Thoracic aorta endothelial cell (primary cell): ENCODE data around the gene KRTAP1-3. TPM values are rescaled to one million over a fixed set of nuclear protein-coding genes. Genes with fewer than 3 reads are reported as not detected.

Experiments
- small RNA-seq: library from RNA; depleted of rRNA; stranded (forward); fragments of <200 nt; gene quantifications from one replicate; pipeline ENCODE3, GENCODE V24; 2012
- total RNA-seq: library from RNA; depleted of rRNA; stranded (reverse); fragments of >200 nt; gene quantifications from 2 replicates; pipeline ENCODE4 v1.2.3, GENCODE V29; 2012

The KRTAP1-3 gene, protein sequence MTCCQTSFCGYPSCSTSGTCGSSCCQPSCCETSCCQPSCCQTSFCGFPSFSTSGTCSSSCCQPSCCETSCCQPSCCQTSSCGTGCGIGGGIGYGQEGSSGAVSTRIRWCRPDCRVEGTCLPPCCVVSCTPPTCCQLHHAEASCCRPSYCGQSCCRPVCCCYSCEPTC
- total RNA-seq = not detected in 2 replicates

DNA sequence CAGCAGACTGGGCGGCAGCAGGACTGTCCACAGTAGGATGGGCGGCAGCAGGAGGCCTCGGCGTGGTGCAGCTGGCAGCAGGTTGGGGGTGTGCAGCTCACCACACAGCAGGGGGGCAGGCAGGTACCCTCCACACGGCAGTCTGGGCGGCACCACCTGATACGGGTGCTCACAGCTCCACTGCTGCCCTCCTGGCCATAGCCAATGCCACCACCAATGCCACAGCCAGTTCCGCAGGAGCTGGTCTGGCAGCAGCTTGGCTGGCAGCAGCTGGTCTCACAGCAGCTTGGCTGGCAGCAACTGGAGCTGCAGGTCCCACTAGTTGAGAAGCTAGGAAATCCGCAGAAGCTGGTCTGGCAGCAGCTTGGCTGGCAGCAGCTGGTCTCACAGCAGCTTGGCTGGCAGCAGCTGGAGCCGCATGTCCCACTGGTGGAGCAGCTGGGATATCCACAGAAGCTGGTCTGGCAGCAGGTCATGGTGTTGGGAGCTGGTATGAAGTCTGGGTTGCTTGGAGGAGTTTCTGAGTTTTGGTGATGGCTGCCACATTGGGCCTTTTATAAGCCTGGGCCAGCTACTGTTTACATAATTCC is at the start of gene KRTAP1-3:
Gene KRTAP1-3 (minus strand): TSS at position 529 of the 590 bp plus-strand sequence. CDS start 53 bp downstream, at position 476.

GRCh38 chr17:41084100-41084856 is 49.6 kb upstream of the KRTAP1-3 start, which contains the start of gene KRTAP4-7:
KRTAP4-7 (plus strand) TSS chr17:41084150; CDS start chr17:41084207, 57 bp downstream.

DNA sequence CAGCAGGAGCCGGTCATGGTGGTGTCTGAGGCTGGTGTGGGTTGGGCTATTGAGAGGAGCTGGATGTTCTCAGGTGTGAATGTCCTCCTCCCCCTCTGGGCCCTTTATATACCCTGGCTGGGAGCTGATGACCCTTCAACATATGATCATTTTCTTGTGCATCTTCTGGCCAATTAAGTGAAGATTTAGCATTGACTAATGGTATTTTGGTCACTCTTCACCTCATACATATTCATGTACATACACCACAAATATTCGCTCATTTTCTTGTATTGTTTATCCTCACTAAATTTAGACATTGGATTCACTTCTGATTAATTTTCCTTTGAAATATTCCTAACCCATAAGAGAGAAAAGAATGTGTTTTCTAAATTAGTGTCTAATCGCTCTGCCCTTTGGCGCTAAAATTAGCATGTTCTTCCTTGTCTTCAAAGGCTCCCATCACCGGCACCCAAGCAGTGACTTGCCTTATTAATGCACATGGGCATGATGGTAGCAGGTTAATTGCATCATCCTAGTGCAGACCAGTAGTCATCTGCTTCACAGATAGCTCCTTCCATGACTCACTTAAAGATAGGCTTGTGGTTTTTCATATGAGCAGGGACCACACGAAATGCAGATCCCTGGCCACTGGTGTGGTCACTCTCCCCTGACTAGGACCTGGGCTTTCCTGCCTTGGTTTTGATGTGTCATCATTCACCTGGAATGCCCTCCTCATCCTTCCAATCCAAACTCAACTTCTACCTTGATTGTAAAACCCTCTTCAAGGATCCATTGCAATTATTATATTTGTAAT is 31.4 kb upstream of the KRTAP1-3 start, which contains the start of gene KRTAP2-4:
Gene KRTAP2-4 (minus strand): TSS at position 51 of the 796 bp plus-strand sequence. CDS start 34 bp downstream, at position 17.

DNA sequence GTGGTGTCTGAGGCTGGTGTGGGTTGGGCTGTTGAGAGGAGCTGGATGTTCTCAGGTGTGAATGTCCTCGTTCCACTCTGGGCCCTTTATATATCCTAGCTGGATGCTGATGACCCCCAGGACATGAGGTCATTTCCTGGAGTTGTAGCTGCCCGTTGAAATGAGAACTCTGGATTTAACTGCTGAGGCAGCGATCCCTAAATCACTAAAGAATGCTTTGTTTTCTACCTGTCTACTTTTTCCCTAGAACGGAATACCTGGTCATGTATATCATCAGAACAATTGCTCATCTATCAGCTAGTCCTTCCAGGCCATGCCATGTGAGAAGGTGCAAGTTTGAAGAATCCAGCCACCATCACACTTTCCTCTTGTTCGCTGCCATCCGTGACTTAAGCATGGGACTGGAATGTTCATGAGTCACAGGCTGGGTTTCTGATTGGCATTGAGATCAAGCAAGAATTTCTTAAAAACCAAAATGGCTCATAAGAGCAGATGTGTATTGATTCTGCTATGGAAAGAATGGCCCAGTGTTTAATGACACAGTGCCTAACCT is 25.5 kb upstream of the KRTAP1-3 start, which contains the start of gene KRTAP2-3:
Gene KRTAP2-3 (minus strand): TSS at position 63 of the 553 bp plus-strand sequence. CDS start 64 bp downstream, outside the sequence.

DNA sequence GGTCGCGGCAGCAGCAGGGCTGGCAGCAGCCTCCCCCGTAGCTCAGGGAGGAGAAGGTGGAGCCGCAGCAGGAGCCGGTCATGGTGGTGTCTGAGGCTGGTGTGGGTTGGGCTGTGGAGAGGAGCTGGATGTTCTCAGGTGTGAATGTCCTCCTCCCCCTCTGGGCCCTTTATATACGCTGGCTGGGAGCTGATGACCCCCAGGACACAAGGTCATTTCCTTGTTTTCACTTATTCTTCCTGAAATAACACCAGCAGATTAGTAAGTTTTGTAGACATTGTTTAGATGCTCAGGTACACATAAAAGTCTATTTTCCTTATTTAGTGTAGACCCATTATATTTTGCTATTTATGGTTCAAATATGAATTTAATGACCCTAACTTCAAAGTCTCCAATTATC is 20.5 kb upstream of the KRTAP1-3 start, which contains the start of gene KRTAP2-2:
Gene KRTAP2-2 (minus strand): TSS at position 101 of the 400 bp plus-strand sequence. CDS start 19 bp downstream, at position 82.

DNA sequence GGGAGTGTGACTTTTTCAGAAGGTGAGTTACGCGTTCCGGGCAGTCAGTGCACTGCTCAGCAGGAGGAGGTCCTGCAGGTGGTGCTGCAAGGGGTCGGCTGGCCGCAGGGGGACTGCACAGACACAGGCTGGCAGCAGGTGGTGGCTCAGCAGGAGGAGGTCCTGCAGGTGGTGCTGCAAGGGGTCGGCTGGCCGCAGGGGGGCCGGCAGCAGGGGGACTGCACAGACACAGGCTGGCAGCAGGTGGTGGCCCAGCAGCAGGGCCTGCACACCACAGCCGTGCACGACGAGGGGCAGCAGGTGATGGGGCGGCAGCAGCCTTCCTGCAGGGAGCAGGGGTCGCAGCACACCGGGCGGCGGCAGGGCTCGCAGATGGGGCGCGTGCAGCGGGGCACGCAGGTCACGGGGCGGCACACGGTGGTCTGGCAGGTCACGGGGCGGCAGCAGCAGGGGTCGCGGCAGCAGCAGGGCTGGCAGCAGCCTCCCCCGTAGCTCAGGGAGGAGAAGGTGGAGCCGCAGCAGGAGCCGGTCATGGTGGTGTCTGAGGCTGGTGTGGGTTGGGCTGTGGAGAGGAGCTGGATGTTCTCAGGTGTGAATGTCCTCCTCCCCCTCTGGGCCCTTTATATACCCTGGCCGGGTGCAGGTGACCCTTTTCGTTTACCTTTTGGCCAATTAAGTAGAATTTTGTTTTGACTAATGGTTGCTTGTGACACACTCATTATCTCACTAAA is 12.2 kb upstream of the KRTAP1-3 start, which contains the start of gene KRTAP2-1:
Gene KRTAP2-1 (minus strand): TSS at position 582 of the 731 bp plus-strand sequence. CDS start 49 bp downstream, at position 533.

DNA sequence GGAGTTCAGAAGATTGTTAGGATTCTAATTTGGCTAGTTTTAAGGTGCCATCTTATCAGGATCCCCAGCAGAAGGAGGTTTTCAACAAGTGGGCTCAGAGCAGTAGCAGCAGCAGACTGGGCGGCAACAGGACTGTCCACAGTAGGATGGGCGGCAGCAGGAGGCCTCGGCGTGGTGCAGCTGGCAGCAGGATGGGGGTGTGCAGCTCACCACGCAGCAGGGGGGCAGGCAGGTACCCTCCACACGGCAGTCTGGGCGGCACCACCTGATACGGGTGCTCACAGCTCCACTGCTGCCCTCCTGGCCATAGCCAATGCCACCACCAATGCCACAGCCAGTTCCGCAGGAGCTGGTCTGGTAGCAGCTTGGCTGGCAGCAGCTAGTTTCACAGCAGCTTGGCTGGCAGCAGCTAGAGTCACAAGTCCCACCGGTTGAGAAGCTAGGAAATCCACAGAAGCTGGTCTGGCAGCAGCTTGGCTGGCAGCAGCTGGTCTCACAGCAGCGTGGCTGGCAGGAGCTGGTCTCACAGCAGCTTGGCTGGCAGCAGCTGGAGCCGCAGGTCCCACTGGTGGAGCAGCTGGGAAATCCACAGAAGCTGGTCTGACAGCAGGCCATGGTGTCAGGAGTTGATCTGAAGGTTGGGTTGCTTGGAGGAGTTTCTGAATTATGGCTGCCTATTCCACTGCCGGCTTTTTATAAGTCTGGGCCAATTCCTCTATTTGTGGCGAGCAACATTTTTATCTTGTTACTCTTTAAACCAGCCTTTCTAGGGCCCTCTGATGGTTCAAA is 6.3 kb upstream of the KRTAP1-3 start, which contains the start of gene KRTAP1-1:
Gene KRTAP1-1 (minus strand): TSS at position 668 of the 789 bp plus-strand sequence. CDS start 53 bp downstream, at position 615.

DNA sequence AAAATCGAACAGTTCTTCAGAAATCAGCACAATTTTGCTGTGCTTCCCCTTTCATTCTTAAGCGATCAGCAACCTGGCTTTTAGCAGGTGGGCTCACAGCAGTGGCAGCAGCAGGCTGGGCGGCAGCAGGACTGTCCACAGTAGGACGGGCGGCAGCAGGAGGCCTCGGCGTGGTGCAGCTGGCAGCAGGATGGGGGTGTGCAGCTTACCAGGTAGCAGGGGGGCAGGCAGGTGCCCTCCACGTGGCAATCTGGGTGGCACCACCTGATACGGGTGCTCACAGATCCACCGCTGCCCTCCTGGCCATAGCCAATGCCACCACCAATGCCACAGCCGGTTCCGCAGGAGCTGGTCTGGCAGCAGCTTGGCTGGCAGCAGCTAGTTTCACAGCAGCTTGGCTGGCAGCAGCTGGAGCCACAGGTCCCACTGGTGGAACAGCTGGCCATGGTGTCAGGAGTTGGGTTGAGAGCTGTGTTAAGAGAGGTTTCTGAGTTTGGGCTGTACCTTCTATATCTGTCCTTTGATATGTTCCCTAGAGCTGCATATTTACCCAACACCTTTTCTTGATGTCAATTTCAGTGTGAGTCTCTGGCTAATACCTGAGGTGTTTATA is 4.9 kb downstream of the KRTAP1-3 start, which contains the start of gene KRTAP1-4:
Gene KRTAP1-4 (minus strand): TSS at position 563 of the 613 bp plus-strand sequence. CDS start 117 bp downstream, at position 446.

DNA sequence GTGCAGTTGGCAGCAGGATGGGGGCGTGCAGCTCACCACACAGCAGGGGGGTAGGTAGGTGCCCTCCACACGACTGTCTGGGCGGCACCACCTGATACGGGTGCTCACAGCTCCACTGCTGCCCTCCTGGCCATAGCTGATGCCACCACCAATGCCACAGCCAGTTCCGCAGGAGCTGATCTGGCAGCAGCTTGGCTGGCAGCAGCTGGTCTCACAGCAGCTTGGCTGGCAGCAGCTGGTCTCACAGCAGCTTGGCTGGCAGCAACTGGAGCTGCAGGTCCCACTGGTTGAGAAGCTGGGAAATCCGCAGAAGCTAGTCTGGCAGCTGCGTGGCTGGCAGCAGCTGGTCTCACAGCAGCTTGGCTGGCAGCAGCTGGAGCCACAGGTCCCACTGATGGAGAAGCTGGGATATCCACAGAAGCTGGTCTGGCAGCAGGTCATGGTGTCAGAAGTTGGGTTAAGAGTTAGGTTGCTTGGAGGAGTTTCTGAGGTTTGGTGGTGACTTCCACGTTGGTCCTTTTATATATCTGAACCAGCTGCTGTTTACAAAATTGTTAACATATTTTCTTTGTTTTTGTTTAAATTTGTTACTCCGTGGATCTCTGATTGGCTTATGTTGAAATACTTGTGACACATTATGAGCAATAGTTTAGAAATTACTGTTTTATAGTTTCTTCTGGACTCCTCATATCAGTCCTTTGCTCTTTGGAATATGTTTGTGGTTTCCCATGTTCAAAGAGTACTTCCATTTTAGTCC is 7.8 kb downstream of the KRTAP1-3 start, which contains the start of gene KRTAP1-5:
Gene KRTAP1-5 (minus strand): TSS at position 494 of the 757 bp plus-strand sequence. CDS start 53 bp downstream, at position 441.

DNA sequence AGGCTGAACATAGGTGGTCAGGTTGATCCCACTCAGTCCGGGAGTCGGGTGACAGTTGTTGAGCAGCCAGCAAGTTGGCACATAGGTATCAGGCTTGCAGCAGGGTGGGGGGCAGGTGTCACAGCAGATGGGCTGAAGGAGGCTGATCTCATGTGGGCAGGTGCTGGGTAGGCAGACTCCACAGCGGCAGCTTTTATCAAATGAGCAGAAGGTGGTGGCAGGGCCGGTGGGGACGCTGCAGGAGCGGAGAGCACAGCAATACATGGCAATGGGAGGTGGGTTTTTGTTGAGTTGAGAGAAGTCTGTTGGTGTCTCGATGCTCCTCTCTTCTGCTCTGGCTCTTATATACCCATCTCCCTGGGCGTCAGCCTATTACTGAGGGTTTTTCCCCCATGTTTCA is 25.9 kb downstream of the KRTAP1-3 start, which contains the start of gene KRTAP3-1:
Gene KRTAP3-1 (minus strand): TSS at position 318 of the 400 bp plus-strand sequence. CDS start 54 bp downstream, at position 264.

GRCh38 chr17:40999563-40999962 is 35.1 kb downstream of the KRTAP1-3 start, which contains the start of gene KRTAP3-2:
KRTAP3-2 (minus strand) TSS chr17:40999906; CDS start chr17:40999853, 53 bp downstream.

DNA sequence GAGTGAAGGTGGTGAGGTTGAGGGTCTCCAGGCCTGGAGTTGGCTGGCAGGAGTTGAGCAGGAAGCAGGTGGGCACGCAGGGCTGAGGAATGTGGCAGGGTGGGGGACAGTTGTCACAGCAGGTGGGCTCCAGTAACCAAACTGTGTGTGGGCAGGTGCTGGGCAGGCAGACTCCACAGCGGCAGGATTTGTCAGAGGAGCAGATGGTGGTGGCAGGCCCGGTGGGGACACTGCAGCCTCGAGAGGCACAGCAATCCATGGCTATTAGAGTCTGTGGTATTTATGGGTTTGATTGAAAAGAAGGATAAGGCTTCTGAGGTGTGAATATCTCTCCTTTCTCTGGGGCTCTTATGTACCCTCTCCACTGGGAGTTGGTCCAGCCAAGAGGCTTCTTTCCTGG is 40.8 kb downstream of the KRTAP1-3 start, which contains the start of gene KRTAP3-3:
Gene KRTAP3-3 (minus strand): TSS at position 326 of the 400 bp plus-strand sequence. CDS start 67 bp downstream, at position 259.

DNA sequence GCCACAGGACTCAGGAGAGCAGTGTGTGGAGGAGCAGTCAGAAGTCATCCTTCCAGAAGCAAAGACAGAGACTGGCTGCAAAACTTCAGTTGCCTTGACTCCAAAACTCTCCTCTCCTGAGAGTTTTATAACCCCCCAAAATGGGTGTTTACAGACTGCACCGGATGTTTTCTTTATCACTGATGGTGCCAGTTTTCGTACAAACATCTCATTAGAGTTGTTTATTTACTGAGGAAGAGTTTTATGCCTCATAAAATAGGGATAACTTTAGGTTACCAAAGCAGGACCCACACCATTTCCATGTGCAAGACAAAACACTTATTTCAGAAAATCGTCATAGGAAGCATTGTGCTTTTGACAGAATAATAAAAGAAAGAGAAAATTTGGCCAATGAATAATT is 50.4 kb downstream of the KRTAP1-3 start, which contains the start of gene KRT40:
Gene KRT40 (minus strand): TSS at position 101 of the 400 bp plus-strand sequence. CDS start 53 bp downstream, at position 48.

Small RNAs within 50 kb of the gene (small RNA-seq; reads per million reads assigned to genes)
- not detected for gene KRTAP3-4P

Other genes starting within 250 kb of the KRTAP1-3 start
- gene KRT28, start 234.9 kb downstream of the KRTAP1-3 start, total RNA-seq = not detected in 2 replicates
- gene KRT10, start 212.3 kb downstream of the KRTAP1-3 start, total RNA-seq = 2.1 and 10.2 TPM in 2 replicates
- not detected in 2 replicates for gene KRT12, start 167.7 kb downstream of the KRTAP1-3 start, total RNA-seq
- not detected in 2 replicates for gene KRT20, start 149.6 kb downstream of the KRTAP1-3 start, total RNA-seq
- gene KRT23, start 97.2 kb downstream of the KRTAP1-3 start, total RNA-seq = not detected in 2 replicates
- not detected in 2 replicates for gene KRT39, start 67.9 kb downstream of the KRTAP1-3 start, total RNA-seq
- not detected in 2 replicates for gene KRT40, start 50.5 kb downstream of the KRTAP1-3 start, total RNA-seq
- not detected in 2 replicates for gene KRTAP3-3, start 40.7 kb downstream of the KRTAP1-3 start, total RNA-seq
- not detected in 2 replicates for gene KRTAP3-2, start 35.0 kb downstream of the KRTAP1-3 start, total RNA-seq
- gene KRTAP3-1, start 25.7 kb downstream of the KRTAP1-3 start, total RNA-seq = not detected in 2 replicates
- not detected in 2 replicates for gene KRTAP1-5, start 7.7 kb downstream of the KRTAP1-3 start, total RNA-seq
- not detected in 2 replicates for gene KRTAP1-4, start 4.7 kb downstream of the KRTAP1-3 start, total RNA-seq
- not detected in 2 replicates for gene KRTAP1-1, start 6.6 kb upstream of the KRTAP1-3 start, total RNA-seq
- gene KRTAP2-1, start 12.4 kb upstream of the KRTAP1-3 start, total RNA-seq = not detected in 2 replicates
- gene KRTAP2-2, start 20.4 kb upstream of the KRTAP1-3 start, total RNA-seq = not detected in 2 replicates
- gene KRTAP2-3, start 25.2 kb upstream of the KRTAP1-3 start, total RNA-seq = not detected in 2 replicates
- gene KRTAP2-4, start 31.0 kb upstream of the KRTAP1-3 start, total RNA-seq = not detected in 2 replicates
- not detected in 2 replicates for gene KRTAP4-7, start 49.3 kb upstream of the KRTAP1-3 start, total RNA-seq
- not detected in 2 replicates for gene KRTAP4-8, start 63.3 kb upstream of the KRTAP1-3 start, total RNA-seq
- not detected in 2 replicates for gene KRTAP4-16, start 67.3 kb upstream of the KRTAP1-3 start, total RNA-seq
- gene KRTAP4-9, start 70.5 kb upstream of the KRTAP1-3 start, total RNA-seq = not detected in 2 replicates
- not detected in 2 replicates for gene KRTAP4-11, start 83.5 kb upstream of the KRTAP1-3 start, total RNA-seq
- not detected in 2 replicates for gene KRTAP4-12, start 89.3 kb upstream of the KRTAP1-3 start, total RNA-seq
- gene KRTAP4-6, start 105.7 kb upstream of the KRTAP1-3 start, total RNA-seq = not detected in 2 replicates
- not detected in 2 replicates for gene KRTAP4-5, start 115.0 kb upstream of the KRTAP1-3 start, total RNA-seq
- not detected in 2 replicates for gene KRTAP4-4, start 125.9 kb upstream of the KRTAP1-3 start, total RNA-seq
- not detected in 2 replicates for gene KRTAP4-3, start 133.3 kb upstream of the KRTAP1-3 start, total RNA-seq
- gene KRTAP4-2, start 143.3 kb upstream of the KRTAP1-3 start, total RNA-seq = not detected in 2 replicates
- gene KRTAP4-1, start 150.0 kb upstream of the KRTAP1-3 start, total RNA-seq = not detected in 2 replicates
- not detected in 2 replicates for gene KRTAP9-1, start 155.0 kb upstream of the KRTAP1-3 start, total RNA-seq
- gene KRTAP9-2, start 191.8 kb upstream of the KRTAP1-3 start, total RNA-seq = not detected in 2 replicates
- not detected in 2 replicates for gene KRTAP9-3, start 197.6 kb upstream of the KRTAP1-3 start, total RNA-seq
- not detected in 2 replicates for gene KRTAP9-8, start 203.1 kb upstream of the KRTAP1-3 start, total RNA-seq
- gene KRTAP9-4, start 214.8 kb upstream of the KRTAP1-3 start, total RNA-seq = not detected in 2 replicates
- not detected in 2 replicates for gene KRTAP9-9, start 220.5 kb upstream of the KRTAP1-3 start, total RNA-seq
- gene KRTAP9-6, start 230.5 kb upstream of the KRTAP1-3 start, total RNA-seq = not detected in 2 replicates
- not detected in 2 replicates for gene KRTAP9-7, start 240.8 kb upstream of the KRTAP1-3 start, total RNA-seq